K562 (cell line): ENCODE measurements around the gene CDH5. TPM values are rescaled to one million over a fixed set of nuclear protein-coding genes. Genes with fewer than 3 reads are reported as not detected.

Experiments used
- BDP1 ChIP-seq: IDR thresholded peaks from 3 replicates; pipeline ENCODE4 v1.6.1; 2011; ENCODE audit not compliant: insufficient read length, insufficient read depth
- ELF1 ChIP-seq: fragments of 200-800 bp; sonication (Bioruptor generic); IDR thresholded peaks from 2 replicates; pipeline ENCODE4 v1.6.1; 2016; ENCODE audit warnings: missing genetic modification characterization, missing compliant biosample characterization
- FOXO4 ChIP-seq: fragments of 450-650 bp; formaldehyde crosslinking; IDR thresholded peaks from 2 replicates; pipeline ENCODE4 v1.4.0; 2020; ENCODE audit warnings: mild to moderate bottlenecking, moderate library complexity
- HDAC2 ChIP-seq: fragments of 450-650 bp; IDR thresholded peaks from 2 replicates; pipeline ENCODE4 v1.6.1; 2016; ENCODE audit warnings: mild to moderate bottlenecking
- LCOR ChIP-seq: sonication (generic); formaldehyde crosslinking; IDR thresholded peaks from 2 replicates; pipeline ENCODE4 v1.8.0; 2022; ENCODE audit warnings: mild to moderate bottlenecking, missing genetic modification reagents
- NKRF ChIP-seq: fragments of 450-650 bp; IDR thresholded peaks from 2 replicates; pipeline ENCODE4 v1.6.1; 2016; ENCODE audit warnings: borderline replicate concordance
- PRPF4 ChIP-seq: fragments of 200-400 bp; formaldehyde crosslinking; IDR thresholded peaks from one replicate; pipeline ENCODE4 v1.6.1; 2017; ENCODE audit warnings: low read length, low read depth, mild to moderate bottlenecking; ENCODE audit not compliant: insufficient read depth, poor library complexity, severe bottlenecking
- RBM22 ChIP-seq: fragments of 200-400 bp; formaldehyde crosslinking; IDR thresholded peaks from 2 replicates; pipeline ENCODE4 v1.6.1; 2018; ENCODE audit warnings: low read length, low read depth; ENCODE audit not compliant: poor library complexity, severe bottlenecking
- VEZF1 ChIP-seq: fragments of 200-800 bp; sonication (Bioruptor generic); IDR thresholded peaks from 2 replicates; pipeline ENCODE4 v1.6.1; 2017; ENCODE audit warnings: missing genetic modification characterization, missing compliant biosample characterization
- ZBTB11 ChIP-seq, 3 experiments: fragments of 200-800 bp in 1 of 3; fragments of 250-450 bp in 1 of 3; fragments of 450-650 bp in 1 of 3; sonication (Bioruptor Pico) in 1 of 3; sonication (Bioruptor generic) in 1 of 3; formaldehyde crosslinking in 1 of 3; IDR thresholded peaks; 2 replicates each; pipeline versions ENCODE4 v1.6.1 to v1.8.0; 2016 to 2022; ENCODE audit warnings: mild to moderate bottlenecking in 2 of 3, missing genetic modification characterization in 2 of 3, missing compliant biosample characterization in 1 of 3, moderate library complexity in 1 of 3
- ZNF263 ChIP-seq: sonication (generic); formaldehyde crosslinking; IDR thresholded peaks from 2 replicates; pipeline ENCODE4 v1.8.0; 2022; ENCODE audit warnings: mild to moderate bottlenecking, missing genetic modification reagents, borderline replicate concordance
- ZNF354B ChIP-seq: fragments of 250-450 bp; sonication (Bioruptor Pico); IDR thresholded peaks from 2 replicates; pipeline ENCODE4 v1.4.0; 2020
- ZNF589 ChIP-seq: fragments of 200-800 bp; sonication (Bioruptor generic); IDR thresholded peaks from 2 replicates; pipeline ENCODE4 v1.6.1; 2016; ENCODE audit warnings: low read depth, missing genetic modification characterization, missing compliant biosample characterization
- ZNF740 ChIP-seq, 3 experiments: fragments of 200-800 bp in 1 of 3; sonication (Bioruptor generic) in 1 of 3; sonication (generic) in 1 of 3; formaldehyde crosslinking in 1 of 3; IDR thresholded peaks; 2 replicates each; pipeline versions ENCODE4 v1.6.1 to v1.8.0; 2016 to 2022; ENCODE audit warnings: mild to moderate bottlenecking in 2 of 3, missing compliant biosample characterization in 2 of 3, missing genetic modification characterization in 2 of 3, missing genetic modification reagents in 1 of 3
- polyA plus RNA-seq, 8 experiments: library from polyadenylated mRNA; depleted of rRNA in 4 of 8; stranded (reverse) in 5 of 8; unstranded in 3 of 8; fragments of >200 nt; fragmentation: Nextera tagmentation in 2 of 8; fragmentation: Illumina TruSeq in 1 of 8; extraction: Ambion mirVana in 2 of 8; extraction: Trizol in 1 of 8; gene quantifications; 2 replicates each; pipeline versions ENCODE4 v1.2.1 to v1.2.3, GENCODE V29; 2011 to 2014; ENCODE audit warnings: inconsistent platforms in 1 of 8, missing spikeins in 1 of 8
- total RNA-seq, 7 experiments: library from RNA; depleted of rRNA in 6 of 7; stranded (reverse); fragments of >200 nt in 6 of 7; fragmentation: Illumina TruSeq in 2 of 7; extraction: Trizol in 2 of 7; gene quantifications; 2 replicates each; pipeline versions ENCODE4 v1.2.1 to v1.2.3, GENCODE V29; 2011 to 2021; ENCODE audit warnings: low replicate concordance in 1 of 7

CDH5 gene
- total and polyA plus RNA-seq, 9 of the 15 experiments (the other 6 are each of a cell fraction or from before 2014, with no cell fraction given) = not detected

GRCh38 chr16:66408163-66409048 lies 41.9 kb downstream of the CDH5 start (continued):
- TF ChIP-seq VEZF1 (CRISPR knock-in tag) (no peak), ZNF740 (CRISPR knock-in tag; IDR thresholded peaks at IDR 0.05) (no peak), ZNF740 (tag; IDR thresholded peaks at IDR 0.05) (no peak), ZNF263 (peak; percentile 16; the same call in 1 of the 2 replicates), ZNF354B (CRISPR knock-in tag) (no peak), ZBTB11 (CRISPR knock-in tag; IDR thresholded peaks at IDR 0.05) (peak in 2 of 3 experiments; percentile 61 to 91; a peak in 4 of 6 replicates), BDP1 (no peak), PRPF4 (no peak), FOXO4 (CRISPR knock-in tag) (no peak), NKRF (no peak), ELF1 (tag) (peak; percentile 41; the same call in 1 of the 2 replicates), ZNF589 (CRISPR knock-in tag) (0 out of 2 replicates have a peak, but pooled peaks have one; percentile 31), HDAC2 (no peak), RBM22 (no peak), LCOR (CRISPR knock-in tag) (no peak)
